GM12864 (cell line): Measurements from ENCODE around the gene VWDE.
A peak's percentile ranks its signal among the peaks of the same experiment; 100 is the strongest.
"Not testable (repeated sequence)": the region's sequence is repeated elsewhere in the genome, so short reads cannot be mapped to it uniquely, and the experiment has no call there.

Experiments used
- DNase-seq: peaks from one replicate; pipeline ENCODE4 v3.0.0-alpha.2; 2011; ENCODE audit warnings: low read depth
- H3K4me3 ChIP-seq: 2 replicates; pipeline ENCODE4 v1.5.1; 2011; ENCODE audit warnings: mild to moderate bottlenecking, low read depth, low read length, control low read depth
- CTCF ChIP-seq: IDR thresholded peaks from 2 replicates; pipeline ENCODE4 v1.5.1; 2011; ENCODE audit warnings: low read depth, mild to moderate bottlenecking, moderate library complexity, low read length, control low read depth, inconsistent platforms; ENCODE audit errors: missing control alignments

The VWDE gene

GRCh38 chr7:12403287-12404181 lies at the start of gene VWDE:
TSS of gene VWDE (minus strand) at chr7:12403865. CDS start at chr7:12403716, 149 bp downstream.
- no peak within 1 kb of the TSS; the same call in 1 of the 2 replicates for H3K4me3 ChIP-seq
- DNase-seq: no peak
- no peak for TF ChIP-seq CTCF

- not testable (repeated sequence) for DNase-seq, H3K4me3 ChIP-seq
These were observed 49.5 kb upstream of the VWDE start for GRCh38 chr7:12453136-12453535.

GRCh38 chr7:12450615-12451014 lies 47.0 kb upstream of the VWDE start:
- DNase-seq: no peak
- H3K4me3 ChIP-seq: no peak overlapping the region
- TF ChIP-seq CTCF: no peak

- H3K4me3 ChIP-seq: no peak overlapping the region
- TF ChIP-seq CTCF: no peak
- no peak for DNase-seq
These were observed 41.1 kb upstream of the VWDE start for GRCh38 chr7:12444785-12445184.

- H3K4me3 ChIP-seq: no peak overlapping the region
- no peak for DNase-seq
- no peak for TF ChIP-seq CTCF
These were observed 36.6 kb upstream of the VWDE start for GRCh38 chr7:12440229-12440628.

GRCh38 chr7:12436896-12437535 lies 33.4 kb upstream of the VWDE start:
- peak; percentile 16 for TF ChIP-seq CTCF

GRCh38 chr7:12436126-12436525 lies 32.5 kb upstream of the VWDE start:
- no peak overlapping the region for H3K4me3 ChIP-seq
- DNase-seq: no peak
- TF ChIP-seq CTCF: no peak

More at GRCh38 chr7:12436896-12437535, 33.4 kb upstream of the VWDE start:
- H3K4me3 ChIP-seq: no peak overlapping the region
- no peak for DNase-seq
